Dedifferentiated amniotic fluid mesenchymal stem cell (primary cell): ENCODE data around the gene OTULIN.

Source experiments
- DNase-seq: peaks from one replicate; pipeline ENCODE4 v3.0.0-alpha.2; 2016; ENCODE audit errors: extremely low spot score

The OTULIN gene

GRCh38 chr5:14668181-14668591, 3.7 kb downstream of the OTULIN start:
- no peak for DNase-seq

DNA sequence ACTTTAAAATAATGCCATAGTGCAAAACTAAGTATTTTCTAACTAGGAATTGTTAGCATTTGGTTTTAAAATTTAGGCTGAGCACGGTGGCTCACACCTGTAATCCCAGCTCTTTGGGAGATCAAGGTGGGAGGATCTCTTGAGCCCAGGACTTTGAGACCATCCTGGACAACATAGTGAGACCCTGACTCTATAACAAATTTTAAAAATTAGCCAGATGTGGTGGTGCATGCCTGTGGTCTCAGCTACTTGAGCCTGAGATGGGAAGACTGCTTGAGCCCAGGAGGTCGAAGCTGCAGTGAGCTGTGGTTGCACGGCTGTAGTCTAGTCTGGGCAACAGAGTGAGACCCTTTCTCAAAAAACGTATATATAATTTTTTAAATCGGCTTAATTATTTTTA, 4.9 kb downstream of the OTULIN start:
- DNase-seq, result no peak

DNA sequence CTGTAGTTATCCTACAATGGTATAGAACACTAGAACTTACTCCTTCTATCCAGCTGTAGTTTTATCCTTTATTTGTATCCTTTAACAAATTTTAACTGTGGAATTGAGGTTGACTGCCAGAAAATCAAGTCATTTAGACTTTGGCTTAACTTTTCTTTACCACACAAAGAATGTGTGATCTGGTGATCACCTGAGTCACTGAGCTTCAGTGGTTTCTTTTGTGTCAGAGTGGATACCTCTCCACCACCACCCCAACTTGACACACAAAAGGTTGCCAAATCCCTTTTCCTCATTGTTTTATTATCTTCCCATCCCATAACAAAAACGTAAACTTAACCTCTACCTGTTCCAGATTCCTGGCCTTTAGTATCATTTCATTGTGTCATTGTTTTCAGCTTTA, 5.5 kb downstream of the OTULIN start:
- no peak for DNase-seq

DNA sequence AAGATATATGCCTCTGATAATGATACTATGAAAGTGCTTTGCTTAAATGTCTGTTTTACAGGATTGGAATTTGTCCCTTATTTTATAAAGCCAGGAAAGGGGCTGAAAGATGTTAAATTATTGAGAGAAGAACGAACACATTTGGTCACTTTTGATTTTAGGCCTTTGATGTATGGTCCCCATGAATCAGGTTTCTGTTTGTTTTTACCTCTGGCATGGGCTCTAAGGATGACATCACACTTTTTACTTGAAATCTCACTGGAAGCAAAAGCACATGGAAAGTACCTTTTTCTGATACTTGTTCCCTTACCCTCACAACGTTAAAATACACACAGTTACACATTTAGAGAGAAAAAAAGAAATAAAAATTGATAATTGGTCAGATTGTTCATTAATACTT, 6.9 kb downstream of the OTULIN start:
- no peak for DNase-seq

DNA sequence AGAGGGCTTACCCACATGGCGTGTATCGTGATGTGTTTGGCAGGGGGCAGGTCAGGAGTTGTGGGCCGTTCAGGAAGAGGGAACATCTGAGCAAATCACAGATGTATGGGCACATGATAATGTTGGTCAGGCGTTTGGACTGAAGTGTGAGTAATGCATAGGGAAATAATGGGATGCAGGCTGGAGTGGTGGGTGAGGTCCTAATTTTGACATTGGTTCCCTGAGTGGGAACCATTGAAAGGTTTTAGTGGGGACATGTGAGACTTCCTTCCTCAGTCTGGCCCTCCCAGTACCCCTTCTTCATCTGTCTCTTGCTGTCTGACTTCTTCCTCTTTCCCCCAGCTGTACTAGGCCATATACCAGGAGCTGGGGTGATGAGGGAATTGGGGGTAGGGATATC, 7.6 kb downstream of the OTULIN start:
- no peak for DNase-seq

DNA sequence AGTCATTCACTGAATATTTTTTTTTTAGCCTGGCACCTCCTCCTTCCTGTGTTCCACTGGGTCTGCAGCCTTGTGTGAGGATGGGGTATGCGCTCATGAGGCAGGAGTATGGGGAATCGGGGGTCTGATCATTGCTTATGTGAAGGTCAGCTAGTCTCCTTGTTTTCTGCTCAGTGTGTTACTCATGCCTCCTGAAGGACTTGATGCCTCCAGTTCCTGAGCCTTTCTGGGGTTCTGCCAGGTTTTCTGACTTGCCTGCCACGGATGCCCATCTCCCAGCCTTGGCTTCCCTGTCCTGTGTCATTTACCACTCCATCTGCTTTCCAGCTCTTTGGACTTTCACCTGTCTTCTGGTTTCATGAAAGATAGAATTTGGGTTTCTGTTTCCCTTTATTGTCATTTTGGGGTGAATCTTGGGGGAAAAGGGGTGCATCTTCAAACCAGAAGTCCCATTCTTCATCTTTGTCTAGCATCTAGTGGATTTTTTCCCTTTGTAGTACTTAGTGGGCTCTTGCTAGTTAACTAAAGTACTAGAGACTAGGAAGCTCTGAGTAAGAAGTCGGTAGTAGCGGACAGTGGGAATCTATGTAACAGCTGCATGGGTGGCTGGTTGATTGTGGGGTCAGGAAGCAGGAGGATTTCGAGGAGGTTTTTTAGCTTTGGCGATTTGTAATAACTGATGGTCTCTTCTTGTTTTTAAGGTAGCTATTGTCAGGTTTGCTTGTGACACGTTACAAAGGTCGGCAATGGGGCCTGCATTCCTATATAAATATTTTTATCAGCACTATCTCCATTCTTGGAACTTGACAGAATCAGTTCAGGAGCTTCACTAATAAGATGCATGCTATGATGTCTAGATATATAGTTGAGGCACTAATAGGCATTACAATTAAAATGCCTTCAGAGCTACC, 8.2 kb downstream of the OTULIN start:
- no peak for DNase-seq

GRCh38 chr5:14673443-14673842, 8.9 kb downstream of the OTULIN start:
- DNase-seq, result no peak

- DNase-seq, result no peak
Measured at GRCh38 chr5:14674983-14675854, 10.7 kb downstream of the OTULIN start.

- no peak for DNase-seq
Measured at GRCh38 chr5:14675865-14676300, 11.4 kb downstream of the OTULIN start.

DNA sequence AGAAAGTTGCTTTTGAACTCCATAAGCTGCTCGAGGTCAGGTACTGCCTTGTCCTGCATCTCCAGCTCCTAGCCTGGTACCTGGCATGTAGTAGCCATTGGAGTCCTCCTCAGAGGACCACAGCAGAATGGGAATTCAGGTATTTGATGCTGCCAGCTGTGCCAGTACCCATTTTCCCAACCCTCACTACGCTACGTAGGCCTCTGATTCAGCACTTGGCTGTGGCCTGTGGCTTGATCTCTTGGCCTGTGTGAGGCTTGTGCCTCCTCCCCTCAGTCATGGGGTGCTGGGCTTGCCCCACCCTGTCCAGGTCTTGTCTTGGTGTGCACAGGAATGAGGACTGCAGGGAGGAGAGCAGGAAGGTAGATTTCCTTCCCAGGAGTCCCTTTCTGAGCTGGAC, 11.8 kb downstream of the OTULIN start:
- DNase-seq, result no peak

DNA sequence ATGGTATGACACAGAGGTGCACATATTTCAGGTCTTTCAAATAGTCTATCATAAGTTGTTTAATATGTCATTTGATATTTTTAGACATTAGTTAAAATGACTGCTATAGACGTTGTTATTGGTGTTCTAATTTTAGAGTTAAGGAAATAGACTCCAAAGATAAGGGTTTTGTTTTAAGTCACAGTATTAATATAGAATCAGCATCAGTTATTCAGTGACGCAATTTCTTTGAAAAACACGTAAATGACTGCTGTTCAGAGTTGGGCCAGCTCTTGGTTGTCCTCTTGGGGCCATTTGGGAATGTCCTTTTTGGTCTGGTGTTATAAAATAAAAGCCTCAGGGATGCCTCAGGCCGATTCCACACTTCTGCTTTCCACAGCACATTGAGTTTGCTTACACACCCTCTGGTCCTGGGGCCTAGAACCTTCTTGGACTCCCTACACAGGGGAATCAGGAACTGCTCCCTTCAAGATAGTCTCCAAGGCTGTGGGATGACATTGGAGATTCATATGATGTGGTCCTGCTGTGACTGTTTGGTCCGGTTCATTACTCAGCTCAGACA, 14.3 kb downstream of the OTULIN start:
- no peak for DNase-seq

- DNase-seq, result no peak
Measured at GRCh38 chr5:14679595-14679994, 15.1 kb downstream of the OTULIN start.

GRCh38 chr5:14681236-14681752, 16.8 kb downstream of the OTULIN start:
- DNase-seq, result no peak

DNA sequence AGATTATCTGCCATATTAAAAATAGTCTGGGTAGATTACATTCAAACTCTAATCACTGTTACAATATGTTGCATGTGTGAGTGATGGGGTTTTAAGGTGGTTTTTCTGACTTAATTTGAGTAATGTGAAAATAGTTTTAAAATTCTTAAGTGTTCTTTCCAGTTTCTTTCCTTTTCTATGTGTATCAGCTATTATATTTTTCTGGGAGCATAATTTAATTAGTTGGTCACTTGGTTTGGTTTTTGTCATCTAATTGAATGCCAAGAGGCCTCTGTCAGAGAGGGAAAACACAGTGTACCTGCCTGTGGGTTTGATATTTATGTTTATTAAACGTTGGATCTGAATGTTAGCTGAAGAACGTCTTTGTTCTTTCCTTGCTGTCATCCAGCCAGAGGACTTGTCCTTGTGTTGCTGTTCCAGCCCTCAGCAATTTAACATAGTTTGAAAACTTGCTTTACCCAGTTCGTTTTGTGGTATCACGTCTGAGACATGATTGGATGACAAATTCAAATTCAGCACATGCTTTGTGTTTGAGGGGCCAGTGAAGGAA, 19.5 kb downstream of the OTULIN start:
- DNase-seq, result no peak

- DNase-seq, result no peak
Measured at GRCh38 chr5:14684757-14685156, 20.2 kb downstream of the OTULIN start.

- peak; percentile 66 for DNase-seq
Measured at GRCh38 chr5:14685757-14686156, 21.2 kb downstream of the OTULIN start.

- DNase-seq, result no peak
Measured at GRCh38 chr5:14686517-14686916, 22.0 kb downstream of the OTULIN start.

- no peak for DNase-seq
Measured at GRCh38 chr5:14687023-14687665, 22.6 kb downstream of the OTULIN start.

DNA sequence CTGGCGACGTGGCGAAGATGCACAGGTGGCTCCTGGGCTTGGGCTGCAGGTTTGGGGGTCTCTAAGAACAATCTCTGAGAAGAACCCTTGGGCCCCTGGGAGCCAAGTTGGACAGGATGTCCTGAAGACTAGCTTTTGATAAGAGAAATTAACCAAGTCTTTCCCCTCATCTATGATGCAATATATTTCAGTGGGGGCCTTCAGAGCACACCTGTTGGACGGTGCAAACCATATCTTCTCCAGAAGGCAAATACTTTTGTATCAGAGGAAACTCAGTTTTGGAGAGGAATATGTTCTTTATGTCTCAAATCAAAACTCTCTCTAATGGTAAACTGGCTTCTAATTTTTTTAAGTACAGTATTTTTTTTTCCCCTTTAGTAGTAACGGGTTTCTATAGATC, 28.6 kb downstream of the OTULIN start:
- no peak for DNase-seq

DNA sequence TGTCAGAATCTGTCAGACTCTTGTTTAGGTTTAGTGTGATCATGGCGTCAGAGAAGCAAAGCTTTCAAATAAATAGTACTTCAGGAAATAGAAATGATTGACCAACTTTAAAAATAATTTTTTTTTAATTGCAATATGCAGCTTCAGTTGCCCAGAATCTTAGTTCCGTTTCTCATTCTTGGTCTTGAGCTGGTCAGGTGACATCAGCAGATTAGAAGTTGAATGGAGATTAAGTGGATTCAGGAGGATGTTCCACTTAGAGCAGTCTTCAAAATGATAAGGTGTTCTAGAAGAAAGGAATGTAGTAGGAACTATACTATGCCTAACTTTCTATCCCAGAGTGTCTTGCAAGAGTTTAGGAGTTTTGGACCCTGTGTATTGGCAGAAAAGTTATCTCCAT, 30.6 kb downstream of the OTULIN start:
- DNase-seq, result no peak

- DNase-seq, result no peak
Measured at GRCh38 chr5:14696057-14696456, 31.5 kb downstream of the OTULIN start.
